ENCODE measurements around the gene SMARCC1. TPM values are rescaled to one million over a fixed set of nuclear protein-coding genes. Genes with fewer than 3 reads are reported as not detected.

The SMARCC1 gene
- total RNA-seq, 2 experiments from 2014 or later, result 82.5 to 84.5 TPM

GRCh38 chr3:47592066-47592795, 189.5 kb downstream of the SMARCC1 start:
- no peak for DNase-seq
- CTCF ChIA-PET, result no interaction called here

DNA sequence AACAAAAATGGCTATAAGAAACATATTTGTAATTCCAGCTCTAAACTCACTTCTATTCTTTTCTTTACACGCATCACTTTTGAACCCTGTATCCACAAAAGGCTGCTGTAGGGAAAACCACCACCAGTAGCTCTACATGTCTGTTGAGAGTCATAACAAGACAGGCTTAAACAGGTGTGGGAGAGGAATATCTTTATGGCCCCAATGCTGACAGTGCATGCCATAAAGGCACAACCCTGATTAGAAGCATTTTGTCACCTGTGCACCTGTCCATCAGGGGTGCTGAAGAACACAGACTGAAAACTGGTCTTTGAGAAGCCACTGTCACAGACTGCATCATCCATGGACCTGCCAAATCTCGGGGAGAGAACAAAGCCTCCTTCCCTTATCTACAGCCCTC, 191.5 kb downstream of the SMARCC1 start:
- H3K36me3 Mint-ChIP-seq (ENCODE audit: low read depth), result peaks cover 19% of the 10 kb centered on the region
- intact Hi-C loops (cut with micrococcal nuclease), result no loop called here
- H3K4me3 Mint-ChIP-seq, result no peak overlapping the region
- H3K27ac Mint-ChIP-seq, result no peak overlapping the region
- no peak for DNase-seq
- H3K4me1 Mint-ChIP-seq (ENCODE audit: low read depth), result no peaks in the 10 kb centered on the region
- no peaks in the 10 kb centered on the region for H3K27me3 Mint-ChIP-seq (ENCODE audit: low read depth)
- CTCF ChIA-PET, result no interaction called here
- no peaks in the 10 kb centered on the region for H3K9me3 Mint-ChIP-seq

More at GRCh38 chr3:47592066-47592795, 189.5 kb downstream of the SMARCC1 start:
- H3K27me3 Mint-ChIP-seq (ENCODE audit: low read depth), result no peaks in the 10 kb centered on the region
- H3K36me3 Mint-ChIP-seq (ENCODE audit: low read depth), result peaks cover 14% of the 10 kb centered on the region
- intact Hi-C loops (cut with micrococcal nuclease), result no loop called here
- H3K27ac Mint-ChIP-seq, result no peak overlapping the region
- H3K9me3 Mint-ChIP-seq, result no peaks in the 10 kb centered on the region
- no peaks in the 10 kb centered on the region for H3K4me1 Mint-ChIP-seq (ENCODE audit: low read depth)
- H3K4me3 Mint-ChIP-seq, result no peak overlapping the region

DNA sequence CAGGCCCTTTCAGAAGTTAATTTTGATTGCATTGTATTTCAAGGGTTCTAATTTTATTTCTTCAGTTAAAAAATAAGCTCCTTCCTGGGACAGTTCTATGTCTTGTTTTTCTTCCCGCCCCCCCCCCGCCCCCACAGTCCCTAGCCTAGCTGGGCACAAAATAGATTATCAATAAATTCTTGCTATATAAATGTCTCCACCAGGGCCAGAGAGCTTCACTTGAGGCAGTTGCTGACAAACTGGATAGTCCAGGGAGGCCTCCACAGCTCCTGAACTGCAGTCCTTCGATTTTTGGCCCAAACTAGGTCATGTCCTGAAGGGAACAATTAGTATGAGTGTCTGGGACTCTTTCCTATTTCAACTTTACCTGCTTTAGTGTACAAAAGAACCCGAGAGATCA, 193.1 kb downstream of the SMARCC1 start:
- intact Hi-C loops (cut with micrococcal nuclease), result no loop called here
- DNase-seq, result no peak
- CTCF ChIA-PET, result no interaction called here
- Mint-ChIP-seq H3K4me3 (no peak overlapping the region), H3K4me1 (ENCODE audit: low read depth) (no peaks in the 10 kb centered on the region), H3K9me3 (no peaks in the 10 kb centered on the region), H3K27me3 (ENCODE audit: low read depth) (no peaks in the 10 kb centered on the region), H3K27ac (no peak overlapping the region), H3K36me3 (ENCODE audit: low read depth) (peaks cover 19% of the 10 kb centered on the region)

GRCh38 chr3:47588053-47588452, 193.6 kb downstream of the SMARCC1 start:
- CTCF ChIA-PET, result interaction anchor here (0.5 kb wide), 1 partner anchor 119 kb away, joined by 3 read pairs; no protein-coding TSS in a partner anchor
- Mint-ChIP-seq H3K9me3 (no peaks in the 10 kb centered on the region), H3K27ac (no peak overlapping the region), H3K27me3 (ENCODE audit: low read depth) (no peaks in the 10 kb centered on the region), H3K4me1 (ENCODE audit: low read depth) (no peaks in the 10 kb centered on the region), H3K36me3 (ENCODE audit: low read depth) (peaks cover 19% of the 10 kb centered on the region), H3K4me3 (no peak overlapping the region)
- no peak for DNase-seq
- intact Hi-C loops (cut with micrococcal nuclease), result no loop called here

DNA sequence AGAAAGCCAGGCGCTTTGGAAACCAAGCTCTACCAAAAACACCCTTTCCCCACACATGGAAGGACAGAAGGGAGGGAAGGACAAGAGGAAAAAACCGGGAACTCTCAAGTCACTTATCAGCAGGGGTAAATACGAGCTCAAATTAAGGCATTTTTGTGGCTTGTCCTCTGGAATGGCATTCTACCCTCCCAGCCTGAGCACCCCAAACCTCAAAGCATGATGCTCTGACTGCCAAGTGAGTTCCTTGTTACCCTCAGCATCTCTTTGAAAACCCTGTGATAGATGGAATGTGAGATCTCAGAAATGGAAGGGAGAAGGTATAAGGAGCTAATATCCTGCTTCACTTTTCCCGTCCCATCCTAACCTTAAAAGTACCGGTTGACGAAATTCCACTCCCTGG, 194.9 kb downstream of the SMARCC1 start:
- H3K27ac Mint-ChIP-seq, result no peak overlapping the region
- H3K4me1 Mint-ChIP-seq (ENCODE audit: low read depth), result no peaks in the 10 kb centered on the region
- intact Hi-C loops (cut with micrococcal nuclease), result no loop called here
- no peaks in the 10 kb centered on the region for H3K9me3 Mint-ChIP-seq
- CTCF ChIA-PET, result interaction anchor here (0.6 kb wide), 1 partner anchor 159 kb away, joined by 3 read pairs; no protein-coding TSS in a partner anchor
- H3K36me3 Mint-ChIP-seq (ENCODE audit: low read depth), result peaks cover 19% of the 10 kb centered on the region
- DNase-seq, result no peak
- no peak overlapping the region for H3K4me3 Mint-ChIP-seq
- H3K27me3 Mint-ChIP-seq (ENCODE audit: low read depth), result no peaks in the 10 kb centered on the region

GRCh38 chr3:47583320-47584075, 198.2 kb downstream of the SMARCC1 start:
- CTCF ChIA-PET, result no interaction called here

DNA sequence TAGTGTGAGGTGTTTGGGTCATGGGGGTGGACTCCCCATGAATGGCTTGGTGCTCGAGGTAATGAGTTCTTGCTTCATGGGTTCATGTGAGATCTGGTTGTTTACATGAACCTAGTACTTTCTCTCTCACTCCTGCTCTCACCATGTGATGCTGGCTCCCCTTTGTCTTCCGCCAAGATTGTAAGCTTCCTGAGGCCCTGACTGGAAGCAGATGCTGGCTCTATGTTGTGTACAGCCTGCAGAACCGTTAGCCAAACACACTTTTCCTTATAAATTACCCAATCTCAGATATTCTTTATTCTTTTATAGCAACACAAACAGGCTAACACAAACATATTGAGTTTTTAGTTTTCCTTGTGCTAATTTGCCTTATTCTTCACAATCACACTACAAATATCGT, 199.9 kb downstream of the SMARCC1 start:
- Mint-ChIP-seq H3K4me1 (ENCODE audit: low read depth) (no peaks in the 10 kb centered on the region), H3K36me3 (ENCODE audit: low read depth) (peaks cover 6% of the 10 kb centered on the region), H3K27me3 (ENCODE audit: low read depth) (peaks cover 16% of the 10 kb centered on the region), H3K9me3 (no peaks in the 10 kb centered on the region), H3K27ac (no peak overlapping the region), H3K4me3 (no peak overlapping the region)
- CTCF ChIA-PET, result no interaction called here
- no peak for DNase-seq
- intact Hi-C loops (cut with micrococcal nuclease), result no loop called here

More at GRCh38 chr3:47583320-47584075, 198.2 kb downstream of the SMARCC1 start:
- Mint-ChIP-seq H3K4me1 (ENCODE audit: low read depth) (no peaks in the 10 kb centered on the region), H3K36me3 (ENCODE audit: low read depth) (peaks cover 12% of the 10 kb centered on the region), H3K9me3 (no peaks in the 10 kb centered on the region), H3K4me3 (no peak overlapping the region), H3K27ac (no peak overlapping the region), H3K27me3 (ENCODE audit: low read depth) (peaks cover 13% of the 10 kb centered on the region)
- DNase-seq, result no peak
- intact Hi-C loops (cut with micrococcal nuclease), result no loop called here

DNA sequence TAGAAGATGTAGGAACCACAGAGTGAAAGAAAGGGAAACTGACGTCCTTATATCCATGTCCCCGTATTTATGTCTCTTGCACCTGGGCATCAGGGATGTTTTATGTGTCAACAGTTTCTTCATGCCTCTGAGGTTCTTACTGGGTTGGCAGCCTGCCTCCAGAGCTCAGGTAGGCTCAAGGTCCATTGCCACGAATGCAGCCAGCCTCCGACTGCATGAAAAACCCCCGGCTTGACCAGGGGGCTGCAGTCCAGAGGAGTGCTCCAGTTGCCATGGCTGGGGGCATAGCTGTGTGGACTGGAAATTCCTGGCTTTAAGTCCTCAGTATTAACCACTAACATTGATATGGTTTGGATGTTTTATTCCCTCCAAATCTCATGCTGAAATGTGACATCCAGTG, 200.3 kb downstream of the SMARCC1 start:
- Mint-ChIP-seq H3K36me3 (ENCODE audit: low read depth) (peaks cover 6% of the 10 kb centered on the region), H3K4me1 (ENCODE audit: low read depth) (no peaks in the 10 kb centered on the region), H3K9me3 (no peaks in the 10 kb centered on the region), H3K27me3 (ENCODE audit: low read depth) (peaks cover 16% of the 10 kb centered on the region), H3K4me3 (no peak overlapping the region), H3K27ac (no peak overlapping the region)
- intact Hi-C loops (cut with micrococcal nuclease), result no loop called here
- CTCF ChIA-PET, result no interaction called here
- no peak for DNase-seq

DNA sequence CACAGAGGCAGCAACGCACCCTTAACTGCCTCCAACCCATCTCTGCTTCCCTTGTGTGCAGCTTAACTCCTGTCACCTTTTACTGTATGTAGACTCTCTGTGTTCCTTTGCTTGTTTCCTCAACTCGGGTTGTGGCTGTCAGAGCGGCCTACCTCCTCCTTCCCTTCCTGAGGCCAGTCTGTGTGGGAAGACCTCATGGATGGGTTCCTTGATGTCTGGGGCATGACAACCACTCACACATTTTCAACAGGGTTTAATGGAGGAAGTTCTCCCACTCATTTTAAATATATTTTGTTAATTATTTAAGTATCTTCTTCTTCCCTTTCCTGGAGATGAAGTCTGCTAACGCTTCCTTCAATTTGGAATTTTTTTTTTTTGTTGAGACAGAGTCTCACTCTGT, 201.2 kb downstream of the SMARCC1 start:
- CTCF ChIA-PET, result no interaction called here
- DNase-seq, result no peak
- peaks cover 2% of the 10 kb centered on the region for H3K36me3 Mint-ChIP-seq (ENCODE audit: low read depth)
- H3K9me3 Mint-ChIP-seq, result no peaks in the 10 kb centered on the region
- peak overlapping the region; percentile 13 for H3K4me3 Mint-ChIP-seq
- intact Hi-C loops (cut with micrococcal nuclease), result no loop called here
- no peaks in the 10 kb centered on the region for H3K4me1 Mint-ChIP-seq (ENCODE audit: low read depth)
- peaks cover 18% of the 10 kb centered on the region for H3K27me3 Mint-ChIP-seq (ENCODE audit: low read depth)
- no peak overlapping the region for H3K27ac Mint-ChIP-seq

GRCh38 chr3:47579875-47580274, 201.8 kb downstream of the SMARCC1 start:
- CTCF ChIA-PET, result no interaction called here
- no peaks in the 10 kb centered on the region for H3K36me3 Mint-ChIP-seq (ENCODE audit: low read depth)
- H3K4me1 Mint-ChIP-seq (ENCODE audit: low read depth), result no peaks in the 10 kb centered on the region
- H3K27ac Mint-ChIP-seq, result no peak overlapping the region
- H3K27me3 Mint-ChIP-seq (ENCODE audit: low read depth), result peaks cover 18% of the 10 kb centered on the region
- no peak for DNase-seq
- intact Hi-C loops (cut with micrococcal nuclease), result loop anchor here (5.0 kb wide), 1 partner anchor 58 kb away; no protein-coding TSS in a partner anchor
- no peak overlapping the region for H3K4me3 Mint-ChIP-seq
- H3K9me3 Mint-ChIP-seq, result no peaks in the 10 kb centered on the region

- CTCF ChIA-PET, result no interaction called here
- Mint-ChIP-seq H3K4me1 (ENCODE audit: low read depth) (no peaks in the 10 kb centered on the region), H3K27me3 (ENCODE audit: low read depth) (peaks cover 18% of the 10 kb centered on the region), H3K4me3 (peak within 1 kb of the TSS; percentile 61), H3K27ac (no peak within 1 kb of the TSS), H3K36me3 (ENCODE audit: low read depth) (no peaks in the 10 kb centered on the region), H3K9me3 (no peaks in the 10 kb centered on the region)
- DNase-seq, result no peak
- intact Hi-C loops (cut with micrococcal nuclease), result loop anchor here (5.0 kb wide), 1 partner anchor 57 kb away; no protein-coding TSS in a partner anchor
These were observed 202.7 kb downstream of the SMARCC1 start, which contains the start of gene CSPG5 for GRCh38 chr3:47578691-47579632. CSPG5 (minus strand) TSS chr3:47578865; CDS start chr3:47578693, 172 bp downstream.

GRCh38 chr3:47578119-47578632, 203.5 kb downstream of the SMARCC1 start:
- no peak overlapping the region for H3K27ac Mint-ChIP-seq
- CTCF ChIA-PET, result no interaction called here
- H3K27me3 Mint-ChIP-seq (ENCODE audit: low read depth), result peaks cover 21% of the 10 kb centered on the region
- intact Hi-C loops (cut with micrococcal nuclease), result loop anchor here (5.0 kb wide), 1 partner anchor 56 kb away; no protein-coding TSS in a partner anchor
- H3K4me3 Mint-ChIP-seq, result peak overlapping the region; percentile 61
- no peaks in the 10 kb centered on the region for H3K9me3 Mint-ChIP-seq
- H3K4me1 Mint-ChIP-seq (ENCODE audit: low read depth), result no peaks in the 10 kb centered on the region
- DNase-seq, result peak; percentile 27
- H3K36me3 Mint-ChIP-seq (ENCODE audit: low read depth), result no peaks in the 10 kb centered on the region

Data from activated naive CD4-positive, alpha-beta T cell treated with anti-CD3 and anti-CD28 coated beads for 36 hours (primary cell).